Loucy (cell line): ENCODE data around the gene ARHGAP15.

Source experiments
- CTCF ChIP-seq: fragments of 200-600 bp; sonication (generic); conservative IDR thresholded peaks from 2 replicates; pipeline ENCODE4 v1.5.1; 2014; ENCODE audit warnings: mild to moderate bottlenecking, antibody characterized with exemption, low read length
- EZH2phosphoT487 ChIP-seq: fragments of 200-600 bp; IDR thresholded peaks from 2 replicates; pipeline ENCODE4 v1.6.1; 2018; ENCODE audit warnings: antibody characterized with exemption, mild to moderate bottlenecking, moderate library complexity, borderline replicate concordance

GRCh38 chr2:143435131-143435530 lies 305.9 kb downstream of the ARHGAP15 start:
- no peak for TF ChIP-seq CTCF
- no peak for TF ChIP-seq EZH2phosphoT487
